B cell (primary cell): ENCODE data around the gene PNPLA2.

Experiments
- EZH2 ChIP-seq: IDR thresholded peaks from 2 replicates; pipeline ENCODE4 v1.6.1; 2012; ENCODE audit warnings: borderline replicate concordance, low read depth, mild to moderate bottlenecking, moderate library complexity, low read length; ENCODE audit not compliant: insufficient read depth, poor library complexity, severe bottlenecking
- TF ChIP-seq, protein P1 (sequence below): fragments of 200-600 bp; IDR thresholded peaks from one replicate; pipeline ENCODE4 v1.8.0; 2022; ENCODE audit warnings: antibody characterized with exemption, mild to moderate bottlenecking

DNA sequence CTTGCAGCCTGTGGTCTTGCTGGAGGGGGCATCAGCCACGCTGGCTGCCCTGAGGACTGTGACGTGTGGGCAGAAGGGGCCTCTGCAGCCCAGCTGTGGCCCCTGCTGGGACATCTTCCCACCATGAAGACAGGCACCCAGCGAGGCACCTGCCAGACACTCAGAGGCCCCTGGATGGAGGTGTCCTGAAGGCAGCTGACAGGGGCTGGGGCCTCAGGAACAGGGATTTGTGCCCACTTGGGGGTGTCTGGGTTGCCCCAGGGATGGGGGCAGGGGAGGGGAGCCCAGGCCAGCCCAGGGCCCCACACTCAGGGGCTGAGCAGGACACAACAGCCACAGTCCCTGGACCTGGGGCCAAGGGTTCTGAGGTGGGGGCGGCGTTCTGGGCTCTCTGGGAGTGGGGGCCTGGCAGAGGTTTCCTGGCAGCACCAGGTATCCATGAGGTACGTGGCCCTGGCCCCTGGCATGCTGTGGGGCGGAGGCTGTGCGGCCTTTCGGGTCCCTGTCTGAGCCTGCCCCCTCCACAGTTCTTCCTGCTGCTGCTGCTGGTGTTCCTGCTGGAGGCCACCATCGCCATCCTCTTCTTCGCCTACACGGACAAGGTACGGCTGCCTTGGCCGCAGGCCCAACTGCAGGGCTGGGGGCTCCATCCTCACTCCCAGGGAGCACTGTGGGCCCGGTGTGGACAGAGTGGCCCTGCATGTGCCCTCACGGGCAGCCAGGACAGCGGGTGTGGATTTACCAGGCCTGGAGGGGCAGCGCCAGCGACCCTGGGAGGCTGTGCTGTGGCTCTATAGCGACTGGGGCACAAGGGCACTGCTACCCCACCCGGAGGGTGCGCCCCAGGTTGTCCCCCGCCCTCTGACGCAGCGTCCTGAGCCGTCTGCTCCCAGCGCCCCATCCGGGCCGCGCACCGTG, 45.5 kb downstream of the PNPLA2 start:
- TF ChIP-seq, protein P1, sequence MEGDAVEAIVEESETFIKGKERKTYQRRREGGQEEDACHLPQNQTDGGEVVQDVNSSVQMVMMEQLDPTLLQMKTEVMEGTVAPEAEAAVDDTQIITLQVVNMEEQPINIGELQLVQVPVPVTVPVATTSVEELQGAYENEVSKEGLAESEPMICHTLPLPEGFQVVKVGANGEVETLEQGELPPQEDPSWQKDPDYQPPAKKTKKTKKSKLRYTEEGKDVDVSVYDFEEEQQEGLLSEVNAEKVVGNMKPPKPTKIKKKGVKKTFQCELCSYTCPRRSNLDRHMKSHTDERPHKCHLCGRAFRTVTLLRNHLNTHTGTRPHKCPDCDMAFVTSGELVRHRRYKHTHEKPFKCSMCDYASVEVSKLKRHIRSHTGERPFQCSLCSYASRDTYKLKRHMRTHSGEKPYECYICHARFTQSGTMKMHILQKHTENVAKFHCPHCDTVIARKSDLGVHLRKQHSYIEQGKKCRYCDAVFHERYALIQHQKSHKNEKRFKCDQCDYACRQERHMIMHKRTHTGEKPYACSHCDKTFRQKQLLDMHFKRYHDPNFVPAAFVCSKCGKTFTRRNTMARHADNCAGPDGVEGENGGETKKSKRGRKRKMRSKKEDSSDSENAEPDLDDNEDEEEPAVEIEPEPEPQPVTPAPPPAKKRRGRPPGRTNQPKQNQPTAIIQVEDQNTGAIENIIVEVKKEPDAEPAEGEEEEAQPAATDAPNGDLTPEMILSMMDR, result no peak
- TF ChIP-seq EZH2, result no peak
